GM19324 (cell line): ENCODE measurements around the gene CKM.

ENCODE experiments used
- ATAC-seq: cut with Tn5 transposase; IDR thresholded peaks from one replicate; pipeline ENCODE4 v1.9.1; 2021; ENCODE audit warnings: mild to moderate bottlenecking, moderate library complexity; ENCODE audit not compliant: unreplicated experiment, low FRiP score

The CKM gene

GRCh38 chr19:45322744-45323281 lies at the start of gene CKM:
Gene CKM, minus strand, starts transcription at chr19:45322875. Its CDS starts 3,162 bp downstream, at chr19:45319713.
- ATAC-seq = no peak

- peak; percentile 98 for ATAC-seq
These were observed 47.9 kb upstream of the CKM start, which contains the start of gene ERCC2 for GRCh38 chr19:45370410-45371204. Gene ERCC2, minus strand, starts transcription at chr19:45370573. Its CDS starts 33 bp downstream, at chr19:45370540.

GRCh38 chr19:45368737-45369340 lies 46.2 kb upstream of the CKM start:
- ATAC-seq = no peak

- no peak for ATAC-seq
These were observed 45.5 kb upstream of the CKM start for GRCh38 chr19:45368127-45368526.

GRCh38 chr19:45364696-45365095 lies 42.0 kb upstream of the CKM start:
- no peak for ATAC-seq

GRCh38 chr19:45363861-45364459 lies 41.3 kb upstream of the CKM start:
- ATAC-seq = no peak

GRCh38 chr19:45362291-45362690 lies 39.6 kb upstream of the CKM start:
- no peak for ATAC-seq

GRCh38 chr19:45361608-45362007 lies 38.9 kb upstream of the CKM start:
- no peak for ATAC-seq

- ATAC-seq = no peak
These were observed 35.6 kb upstream of the CKM start for GRCh38 chr19:45358213-45358792.

- ATAC-seq = no peak
These were observed 34.7 kb upstream of the CKM start for GRCh38 chr19:45357445-45357783.

GRCh38 chr19:45356760-45357444 lies 34.2 kb upstream of the CKM start:
- no peak for ATAC-seq

GRCh38 chr19:45355910-45356309 lies 33.2 kb upstream of the CKM start:
- no peak for ATAC-seq

GRCh38 chr19:45355402-45355801 lies 32.7 kb upstream of the CKM start:
- ATAC-seq = no peak

GRCh38 chr19:45354241-45354842 lies 31.7 kb upstream of the CKM start:
- no peak for ATAC-seq

- ATAC-seq = no peak
These were observed 30.5 kb upstream of the CKM start for GRCh38 chr19:45352914-45353796.

GRCh38 chr19:45352471-45352870 lies 29.8 kb upstream of the CKM start:
- ATAC-seq = no peak

GRCh38 chr19:45352062-45352461 lies 29.4 kb upstream of the CKM start:
- no peak for ATAC-seq

- no peak for ATAC-seq
These were observed 28.8 kb upstream of the CKM start for GRCh38 chr19:45351401-45351952.
